Keratinocyte (primary cell): ENCODE data around the gene DNALI1.

Source experiments
- EZH2 ChIP-seq: IDR thresholded peaks from one replicate; pipeline ENCODE4 v1.6.1; 2012; ENCODE audit warnings: inconsistent platforms, mild to moderate bottlenecking, low read length, moderate library complexity
- TF ChIP-seq, protein P1 (sequence below), 3 experiments: IDR thresholded peaks in 1 of 3; conservative IDR thresholded peaks in 1 of 3; optimal IDR thresholded peaks in 1 of 3; 2 replicates in 2 of 3; 3 replicates in 1 of 3; pipeline versions ENCODE3 to v1.5.1; 2011; ENCODE audit warnings: low read length in 3 of 3, mild to moderate bottlenecking in 3 of 3, moderate library complexity in 2 of 3, control low read depth in 1 of 3, inconsistent platforms in 1 of 3; ENCODE audit not compliant: insufficient read depth in 2 of 3; ENCODE audit errors: extremely low read depth in 1 of 3

DNA sequence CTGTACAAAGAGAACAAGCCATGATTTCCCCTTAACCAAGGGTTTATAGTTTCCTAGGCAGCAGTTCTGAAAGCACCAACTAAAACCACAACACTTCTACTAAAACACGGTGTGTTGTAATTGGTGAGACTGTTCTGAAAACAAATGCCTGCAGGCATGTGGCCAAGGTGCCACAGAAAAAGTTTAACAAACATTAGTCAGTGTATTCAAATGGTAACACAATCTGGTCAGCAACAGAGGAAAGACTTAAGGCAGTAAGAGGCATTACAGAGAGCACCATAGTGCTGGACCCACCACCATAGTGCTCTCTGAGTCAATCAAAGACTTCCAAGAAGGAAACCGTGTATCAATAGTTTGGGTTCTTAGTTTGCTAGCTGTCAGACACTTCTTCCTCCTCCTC is 19.4 kb upstream of the DNALI1 start:
- TF ChIP-seq, protein P1, sequence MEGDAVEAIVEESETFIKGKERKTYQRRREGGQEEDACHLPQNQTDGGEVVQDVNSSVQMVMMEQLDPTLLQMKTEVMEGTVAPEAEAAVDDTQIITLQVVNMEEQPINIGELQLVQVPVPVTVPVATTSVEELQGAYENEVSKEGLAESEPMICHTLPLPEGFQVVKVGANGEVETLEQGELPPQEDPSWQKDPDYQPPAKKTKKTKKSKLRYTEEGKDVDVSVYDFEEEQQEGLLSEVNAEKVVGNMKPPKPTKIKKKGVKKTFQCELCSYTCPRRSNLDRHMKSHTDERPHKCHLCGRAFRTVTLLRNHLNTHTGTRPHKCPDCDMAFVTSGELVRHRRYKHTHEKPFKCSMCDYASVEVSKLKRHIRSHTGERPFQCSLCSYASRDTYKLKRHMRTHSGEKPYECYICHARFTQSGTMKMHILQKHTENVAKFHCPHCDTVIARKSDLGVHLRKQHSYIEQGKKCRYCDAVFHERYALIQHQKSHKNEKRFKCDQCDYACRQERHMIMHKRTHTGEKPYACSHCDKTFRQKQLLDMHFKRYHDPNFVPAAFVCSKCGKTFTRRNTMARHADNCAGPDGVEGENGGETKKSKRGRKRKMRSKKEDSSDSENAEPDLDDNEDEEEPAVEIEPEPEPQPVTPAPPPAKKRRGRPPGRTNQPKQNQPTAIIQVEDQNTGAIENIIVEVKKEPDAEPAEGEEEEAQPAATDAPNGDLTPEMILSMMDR (optimal IDR thresholded peaks at IDR 0.05 in 1 of 3, IDR thresholded peaks at IDR 0.05 in 1 of 3, conservative IDR thresholded peaks at IDR 0.05 in 1 of 3; ENCODE audit: extremely low read depth in 1 of 3, insufficient read depth in 2 of 3, low read length in 3 of 3) = no peak
- TF ChIP-seq EZH2 = no peak
